Spleen (tissue), 7 donors: ENCODE results near the gene ECSCR.

Experiments used
- CTCF ChIP-seq, 11 experiments: fragments of 200-600 bp in 7 of 11; fragments of 450-650 bp in 4 of 11; sonication (generic) in 4 of 11; IDR thresholded peaks in 8 of 11; conservative IDR thresholded peaks in 3 of 11; 1 replicate in 7 of 11; 2 replicates in 4 of 11; pipeline versions ENCODE4 v1.4.0 to v1.8.0; 2016 to 2021; ENCODE audit warnings: antibody characterized with exemption in 11 of 11, inconsistent platforms in 4 of 11, mild to moderate bottlenecking in 1 of 11
- POLR2A ChIP-seq, 3 donors: fragments of 450-650 bp; IDR thresholded peaks; one replicate each; pipeline ENCODE4 v1.5.1; 2017; ENCODE audit warnings: antibody characterized with exemption in 3 of 3, mild to moderate bottlenecking in 1 of 3
- POLR2AphosphoS5 ChIP-seq, 3 donors: sonication (generic); formaldehyde crosslinking; IDR thresholded peaks; one replicate each; pipeline ENCODE4 v1.5.1; 2017; ENCODE audit warnings: antibody characterized with exemption in 3 of 3
- donor health status: DM: no; HTN: no; CAD: no; lungs with moderate emphysema.
- donor health status: DM: no; HTN: no; CAD: no.
- donor health status: DM: no; HTN: no; CAD: no.

GRCh38 chr5:139461176-139461575 lies 1.4 kb downstream of the ECSCR start:
- no peak for TF ChIP-seq CTCF (IDR thresholded peaks at IDR 0.05 in 8 of 11, conservative IDR thresholded peaks at IDR 0.05 in 3 of 11)
- no peak for TF ChIP-seq POLR2A (IDR thresholded peaks at IDR 0.05)
- no peak for TF ChIP-seq POLR2AphosphoS5 (IDR thresholded peaks at IDR 0.05)
